ENCODE measurements around the gene DDX60.

- TF ChIP-seq CTCF (IDR thresholded peaks at IDR 0.05) = no peak
- no peak for TF ChIP-seq POLR2A (IDR thresholded peaks at IDR 0.05)
- TF ChIP-seq POLR2AphosphoS5 (IDR thresholded peaks at IDR 0.05) = no peak
These were observed 129.8 kb downstream of the DDX60 start for GRCh38 chr4:168188754-168189153.
